ENCODE results near the gene BPIFB1.

The BPIFB1 gene, protein sequence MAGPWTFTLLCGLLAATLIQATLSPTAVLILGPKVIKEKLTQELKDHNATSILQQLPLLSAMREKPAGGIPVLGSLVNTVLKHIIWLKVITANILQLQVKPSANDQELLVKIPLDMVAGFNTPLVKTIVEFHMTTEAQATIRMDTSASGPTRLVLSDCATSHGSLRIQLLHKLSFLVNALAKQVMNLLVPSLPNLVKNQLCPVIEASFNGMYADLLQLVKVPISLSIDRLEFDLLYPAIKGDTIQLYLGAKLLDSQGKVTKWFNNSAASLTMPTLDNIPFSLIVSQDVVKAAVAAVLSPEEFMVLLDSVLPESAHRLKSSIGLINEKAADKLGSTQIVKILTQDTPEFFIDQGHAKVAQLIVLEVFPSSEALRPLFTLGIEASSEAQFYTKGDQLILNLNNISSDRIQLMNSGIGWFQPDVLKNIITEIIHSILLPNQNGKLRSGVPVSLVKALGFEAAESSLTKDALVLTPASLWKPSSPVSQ

DNA sequence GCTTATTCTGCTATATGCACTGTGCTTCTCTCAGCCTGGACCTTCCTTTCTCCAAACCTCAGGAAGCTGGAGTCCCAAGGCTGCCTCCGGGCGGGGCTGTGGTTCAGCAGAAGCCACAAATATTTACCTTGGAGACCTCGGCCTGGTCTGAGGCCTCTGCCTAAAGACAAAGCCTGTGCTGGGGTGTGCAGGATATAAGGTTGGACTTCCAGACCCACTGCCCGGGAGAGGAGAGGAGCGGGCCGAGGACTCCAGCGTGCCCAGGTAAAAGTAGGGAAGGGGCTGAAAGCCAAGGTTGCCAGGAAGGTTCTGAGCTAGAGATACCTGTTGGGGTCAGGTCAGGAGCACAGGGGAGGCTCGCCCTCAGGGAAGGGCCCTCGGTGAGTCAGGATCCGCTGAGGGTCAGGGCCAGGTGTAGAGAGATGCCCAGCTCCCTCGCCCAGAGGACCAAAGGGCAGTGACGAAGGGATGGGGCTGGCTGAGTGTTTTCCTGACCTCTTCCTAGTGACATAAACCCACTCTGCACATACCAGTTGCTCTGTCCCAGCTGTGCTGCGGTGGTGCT lies at the start of gene BPIFB1:
Gene BPIFB1, plus strand, starts transcription at position 224 of the 565 bp plus-strand sequence. CDS start 2,860 bp downstream, outside the sequence.
- in situ Hi-C loops (cut with HindIII; ENCODE audit: low sequenced_read_pairs): loop anchor here (25.0 kb wide), 1 partner anchor 371 kb away; no protein-coding TSS in a partner anchor

DNA sequence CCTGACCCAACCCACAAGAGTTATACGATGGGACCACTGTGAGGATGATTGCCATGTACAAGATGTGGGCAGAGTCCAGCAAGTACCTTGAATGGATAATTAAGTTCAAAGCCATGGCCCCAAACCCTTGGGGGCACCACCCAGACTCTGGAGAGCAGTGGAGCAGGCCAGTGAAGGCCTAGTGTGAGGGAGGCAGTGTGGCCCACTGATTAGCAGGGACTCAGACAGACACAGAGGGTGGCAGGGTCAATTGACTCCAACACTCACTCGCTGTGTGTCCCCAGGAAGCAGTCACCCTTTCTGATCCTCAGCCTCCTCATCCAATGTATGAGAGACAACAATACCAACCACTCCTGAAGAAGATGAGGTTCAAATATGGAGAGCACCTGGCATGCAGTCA lies 49.0 kb upstream of the BPIFB1 start:
- in situ Hi-C loops (cut with HindIII; ENCODE audit: low sequenced_read_pairs): no loop called here

DNA sequence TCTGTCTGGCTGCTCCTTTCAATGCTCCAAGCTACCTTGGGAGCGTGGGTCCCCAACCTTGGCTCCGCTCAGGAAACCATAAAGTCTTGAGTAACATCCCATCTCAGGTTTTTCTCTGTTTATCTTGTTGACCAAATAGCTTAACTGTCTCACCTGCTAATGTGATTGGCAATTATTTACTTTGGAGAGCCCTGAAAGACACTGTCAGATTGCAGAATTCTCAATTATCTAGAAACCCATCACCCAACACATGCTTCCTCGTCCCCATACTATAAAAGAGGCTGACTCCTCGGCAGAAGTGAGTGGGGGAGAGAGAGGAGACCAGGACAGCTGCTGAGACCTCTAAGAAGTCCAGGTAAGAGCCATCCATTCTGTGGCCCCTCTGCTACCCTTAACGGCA lies 47.3 kb upstream of the BPIFB1 start, which contains the start of gene BPIFA1:
Gene BPIFA1, plus strand, starts transcription at position 301 of the 400 bp plus-strand sequence. CDS start 1,716 bp downstream, outside the sequence.
- in situ Hi-C loops (cut with HindIII; ENCODE audit: low sequenced_read_pairs): no loop called here

DNA sequence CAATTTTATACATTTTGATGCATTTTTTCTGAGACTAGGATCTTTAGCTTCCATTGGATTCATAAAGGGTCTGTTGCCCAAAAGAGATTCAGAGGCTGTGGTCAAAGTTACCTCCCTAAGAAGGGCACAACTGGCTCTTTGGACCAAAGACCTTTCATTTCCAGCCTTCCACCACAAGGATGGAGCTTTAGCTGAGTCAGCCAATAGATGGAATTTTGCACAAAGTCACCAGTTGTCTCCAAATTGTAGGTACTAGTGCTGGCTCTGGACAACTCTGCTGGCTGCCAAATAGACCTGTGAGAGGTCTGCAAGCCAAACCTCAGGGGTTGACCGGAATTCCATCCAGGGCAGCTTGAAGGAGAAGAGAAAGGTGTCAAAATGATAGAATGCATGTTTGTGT lies 46.7 kb upstream of the BPIFB1 start:
- in situ Hi-C loops (cut with HindIII; ENCODE audit: low sequenced_read_pairs): no loop called here

DNA sequence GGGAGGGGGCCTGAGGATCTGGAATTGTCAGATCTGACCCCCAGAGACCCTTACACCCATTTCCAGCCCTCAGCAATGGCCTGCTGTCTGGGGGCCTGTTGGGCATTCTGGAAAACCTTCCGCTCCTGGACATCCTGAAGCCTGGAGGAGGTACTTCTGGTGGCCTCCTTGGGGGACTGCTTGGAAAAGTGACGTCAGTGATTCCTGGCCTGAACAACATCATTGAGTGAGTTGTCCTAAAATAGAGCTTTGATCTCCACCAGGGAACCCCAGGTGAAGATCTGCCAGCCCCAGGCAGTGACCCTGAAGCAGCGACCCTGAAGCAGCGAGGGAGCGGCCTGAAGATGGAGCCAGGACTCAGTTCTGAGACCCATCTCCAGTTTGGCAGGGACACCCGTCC lies 45.0 kb upstream of the BPIFB1 start:
- in situ Hi-C loops (cut with HindIII; ENCODE audit: low sequenced_read_pairs): no loop called here

DNA sequence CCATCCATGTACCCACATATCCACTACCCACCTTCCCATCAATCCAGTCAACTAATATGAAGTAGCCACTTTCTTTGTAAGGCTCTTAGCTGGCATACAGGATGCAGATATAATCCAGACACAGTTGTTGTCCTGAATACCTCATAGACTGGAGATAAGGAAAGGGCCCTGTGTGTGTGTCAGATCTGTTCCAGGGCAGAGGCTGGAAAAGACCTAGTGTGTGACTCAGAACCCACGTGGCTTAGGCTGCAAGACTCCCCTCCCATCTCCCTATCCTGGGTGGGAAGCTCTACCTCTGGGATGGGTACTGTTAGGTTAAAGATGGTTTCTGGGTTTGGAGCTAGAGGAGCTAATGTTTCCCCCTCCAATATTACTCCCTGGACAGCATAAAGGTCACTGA lies 43.6 kb upstream of the BPIFB1 start:
- in situ Hi-C loops (cut with HindIII; ENCODE audit: low sequenced_read_pairs): no loop called here

DNA sequence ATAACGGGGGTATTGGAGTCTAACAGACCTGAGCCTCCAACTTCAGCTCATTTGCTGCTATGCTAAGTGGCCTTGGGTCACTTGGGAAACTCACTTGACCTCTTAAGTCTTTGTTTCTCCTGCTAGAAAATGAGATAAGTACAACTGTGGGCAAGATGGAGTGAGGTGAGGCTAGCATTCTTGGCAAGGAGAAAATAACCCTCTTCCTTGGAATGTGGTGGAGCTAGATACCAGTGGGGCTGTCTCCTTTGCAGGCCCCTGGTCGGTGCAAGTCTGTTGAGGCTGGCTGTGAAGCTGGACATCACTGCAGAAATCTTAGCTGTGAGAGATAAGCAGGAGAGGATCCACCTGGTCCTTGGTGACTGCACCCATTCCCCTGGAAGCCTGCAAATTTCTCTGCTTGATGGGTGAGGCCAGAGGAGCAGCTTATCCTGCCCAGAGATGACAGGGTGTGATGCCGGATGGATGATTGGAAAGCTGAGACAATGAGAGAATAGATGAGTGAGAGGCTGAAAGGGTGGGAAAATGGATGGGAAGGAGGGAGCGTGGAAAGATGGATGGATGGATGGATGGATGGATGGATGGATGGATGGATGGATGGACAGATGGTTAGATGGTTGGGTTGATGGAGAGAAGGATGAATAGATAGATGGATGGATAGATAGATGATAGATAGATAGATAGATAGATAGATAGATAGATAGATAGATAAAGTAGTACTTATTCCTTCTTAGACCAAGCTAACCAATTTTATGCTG lies 42.9 kb upstream of the BPIFB1 start:
- in situ Hi-C loops (cut with HindIII; ENCODE audit: low sequenced_read_pairs): no loop called here

DNA sequence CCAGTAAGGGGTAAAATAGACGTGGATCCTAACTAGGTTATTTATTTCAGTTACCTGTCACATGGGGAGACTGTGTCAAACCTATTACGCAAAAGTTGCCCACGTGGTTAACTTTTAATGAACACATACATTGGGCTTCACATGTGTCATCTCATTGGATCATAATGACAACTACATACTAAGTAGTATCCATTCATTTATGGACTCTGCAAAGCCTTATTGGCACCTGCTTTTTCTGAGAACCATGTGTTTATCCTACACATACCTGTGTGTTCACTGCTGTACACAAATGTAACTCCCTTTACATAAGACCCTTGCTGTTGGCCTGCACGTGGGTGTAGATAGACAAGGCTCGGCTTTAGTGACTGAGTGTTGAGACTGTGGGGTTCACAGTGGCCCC lies 42.1 kb upstream of the BPIFB1 start:
- in situ Hi-C loops (cut with HindIII; ENCODE audit: low sequenced_read_pairs): no loop called here

DNA sequence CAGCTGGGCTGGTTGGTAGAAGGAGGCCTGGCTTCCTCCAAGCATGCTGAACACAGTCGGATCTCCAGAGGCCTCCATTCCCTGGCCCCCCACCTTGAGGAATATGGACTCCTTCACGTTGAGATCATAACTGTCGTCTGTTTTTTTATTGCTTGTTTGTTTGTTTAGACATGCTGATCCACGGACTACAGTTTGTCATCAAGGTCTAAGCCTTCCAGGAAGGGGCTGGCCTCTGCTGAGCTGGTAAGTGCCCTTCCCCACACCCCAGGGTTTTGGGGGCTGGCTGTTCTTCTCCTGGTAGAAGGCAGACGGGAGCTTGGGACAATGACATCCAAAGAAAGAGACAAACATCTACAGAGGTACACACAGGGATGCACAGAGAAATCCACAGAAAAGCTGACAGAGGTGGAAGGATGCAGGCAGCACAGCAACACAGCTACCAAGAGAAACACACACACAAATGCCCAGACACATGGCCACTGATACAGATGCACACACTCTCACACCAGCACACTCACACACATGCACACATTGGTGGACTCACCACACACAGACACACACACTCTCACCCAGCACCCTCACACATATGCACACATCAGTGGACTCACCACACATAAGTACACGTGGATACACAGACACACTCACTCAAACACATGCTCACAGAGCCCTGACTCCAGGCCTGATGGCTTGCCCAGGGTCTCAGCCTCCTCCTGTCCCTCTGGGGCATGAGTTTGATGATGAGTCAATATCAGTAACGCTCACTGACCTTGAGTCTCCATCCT lies 40.5 kb upstream of the BPIFB1 start:
- in situ Hi-C loops (cut with HindIII; ENCODE audit: low sequenced_read_pairs): no loop called here

DNA sequence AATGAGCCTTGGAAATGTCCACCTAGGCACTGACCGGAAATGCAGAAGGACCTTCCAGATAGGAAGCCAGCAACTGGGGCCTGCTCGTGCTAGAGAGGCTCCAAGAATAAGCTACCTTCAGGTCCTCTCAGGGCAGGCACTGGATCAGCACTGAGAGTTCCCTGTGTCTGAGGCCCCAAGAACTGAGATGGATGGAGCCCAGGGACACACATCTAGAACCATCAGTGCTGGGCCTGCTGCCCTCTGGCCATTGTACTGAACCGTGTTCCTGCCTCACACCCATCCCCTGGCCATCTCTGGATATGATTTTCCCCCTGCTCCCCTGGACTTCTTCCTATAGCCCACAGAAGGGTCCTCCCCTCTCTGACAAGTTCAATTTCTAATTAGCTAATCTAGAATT lies 36.9 kb upstream of the BPIFB1 start:
- in situ Hi-C loops (cut with HindIII; ENCODE audit: low sequenced_read_pairs): loop anchor here (5.0 kb wide), 1 partner anchor 54 kb away; no protein-coding TSS in a partner anchor

DNA sequence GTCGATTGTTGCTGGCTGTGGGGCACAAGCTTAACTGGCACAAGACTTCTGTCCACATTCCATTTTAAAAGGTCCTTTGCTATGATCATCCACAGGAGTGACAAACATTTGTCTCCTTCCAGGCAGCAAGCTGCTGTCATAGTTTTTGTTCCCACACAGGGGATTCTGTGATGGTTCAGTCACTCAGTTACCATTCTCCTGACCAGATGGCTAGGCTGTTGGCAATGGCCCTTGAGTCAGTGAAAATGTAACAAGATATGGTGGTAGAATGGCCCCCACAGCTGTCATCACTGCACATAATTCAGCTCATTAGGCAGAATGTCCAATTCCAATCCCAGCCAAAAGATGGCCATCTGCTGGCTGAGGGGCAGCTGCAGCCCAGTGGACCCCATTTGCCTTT lies 33.6 kb upstream of the BPIFB1 start:
- in situ Hi-C loops (cut with HindIII; ENCODE audit: low sequenced_read_pairs): loop anchor here (5.0 kb wide), 1 partner anchor 57 kb away; no protein-coding TSS in a partner anchor

DNA sequence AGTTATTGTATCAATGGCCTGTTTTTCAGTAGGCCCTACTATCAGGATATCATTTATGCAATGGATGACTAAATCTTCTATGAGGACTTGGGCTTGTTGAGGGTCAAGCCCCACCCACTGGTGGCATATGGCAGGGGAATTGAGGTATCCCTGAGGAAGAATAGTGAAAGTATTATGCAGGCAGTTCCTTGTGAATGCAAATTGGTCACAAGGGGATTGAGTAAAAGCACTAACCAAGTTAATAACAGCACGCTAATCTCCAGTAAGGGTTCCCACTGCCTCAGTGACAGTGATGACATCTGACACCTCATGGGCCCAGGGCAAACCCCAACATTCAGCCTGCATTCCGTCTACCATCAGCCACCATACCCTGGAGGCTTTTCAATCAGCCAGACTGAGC lies 32.3 kb upstream of the BPIFB1 start:
- in situ Hi-C loops (cut with HindIII; ENCODE audit: low sequenced_read_pairs): no loop called here

DNA sequence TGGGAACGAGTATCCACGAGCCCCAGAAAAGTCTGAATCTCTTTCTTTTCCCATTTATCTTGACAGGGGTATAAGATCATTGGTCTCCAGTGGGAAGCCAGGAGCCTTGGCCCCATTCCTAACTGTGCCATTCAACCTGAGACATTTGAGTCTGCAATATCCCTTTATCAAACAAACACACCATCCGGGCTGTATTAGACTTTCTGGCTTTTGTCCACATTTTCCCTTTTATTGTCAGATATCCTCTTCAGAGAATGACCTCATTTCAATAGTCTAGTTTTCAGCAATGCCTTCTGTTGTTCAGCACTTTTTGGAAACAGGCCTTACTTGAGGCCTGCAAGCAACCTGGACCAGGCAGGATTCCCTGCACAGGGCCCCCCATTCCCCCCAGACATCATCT lies 31.5 kb upstream of the BPIFB1 start:
- in situ Hi-C loops (cut with HindIII; ENCODE audit: low sequenced_read_pairs): no loop called here

DNA sequence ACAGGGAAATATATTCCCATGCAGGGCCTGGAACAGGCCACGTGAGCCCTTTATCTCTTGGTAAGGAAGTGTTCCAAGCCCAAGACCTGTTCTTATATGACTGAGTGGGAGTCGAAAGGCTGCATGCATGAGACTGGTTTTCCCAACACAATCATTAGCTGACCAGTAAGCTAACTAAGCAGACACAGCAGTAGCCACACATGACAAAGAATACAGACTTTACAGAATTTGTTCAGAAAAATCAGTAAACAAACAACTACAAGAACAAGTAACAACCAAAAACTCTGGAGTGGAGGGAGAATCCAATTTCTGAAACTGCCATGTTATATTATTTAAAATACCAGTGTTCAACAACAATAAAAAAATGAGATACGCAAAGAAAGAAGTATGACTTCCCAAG lies 30.6 kb upstream of the BPIFB1 start:
- in situ Hi-C loops (cut with HindIII; ENCODE audit: low sequenced_read_pairs): no loop called here

DNA sequence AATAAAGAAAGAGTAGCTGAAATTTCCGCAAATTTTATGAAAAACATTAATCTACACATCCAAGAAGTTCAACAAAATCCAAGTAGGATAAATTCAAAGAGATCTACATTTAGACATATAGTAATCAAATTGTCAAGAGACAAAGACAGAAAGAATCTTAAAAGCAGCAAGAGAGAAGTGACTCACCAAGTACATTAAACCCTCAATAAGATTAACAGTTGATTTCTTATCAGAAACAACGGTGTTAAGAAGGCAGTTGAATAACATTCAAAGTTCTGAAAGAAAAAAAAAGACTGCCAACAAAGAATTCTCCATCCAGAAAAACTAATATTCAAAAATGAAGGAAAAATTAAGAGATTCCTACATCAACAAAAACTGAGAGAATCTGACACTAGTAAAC lies 28.0 kb upstream of the BPIFB1 start:
- in situ Hi-C loops (cut with HindIII; ENCODE audit: low sequenced_read_pairs): no loop called here

DNA sequence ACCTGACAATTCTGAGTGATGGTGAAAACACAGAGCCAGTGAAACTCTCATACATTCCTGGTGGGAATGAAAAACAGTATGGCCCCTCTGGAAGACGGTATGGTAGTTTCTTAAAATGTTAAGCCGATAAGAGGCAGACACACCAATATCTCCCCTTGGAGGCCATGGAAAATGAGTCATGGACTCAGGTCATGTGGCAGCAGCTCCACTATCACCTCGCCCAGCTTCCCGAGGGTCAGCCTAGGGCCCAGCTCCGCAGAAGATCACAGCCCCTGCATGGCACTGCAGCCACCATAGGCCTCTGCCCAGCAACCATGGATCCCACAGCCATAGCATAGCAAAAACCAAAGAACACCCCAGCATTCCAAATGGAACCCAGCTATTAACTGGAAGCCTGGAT lies 25.8 kb upstream of the BPIFB1 start:
- in situ Hi-C loops (cut with HindIII; ENCODE audit: low sequenced_read_pairs): no loop called here

DNA sequence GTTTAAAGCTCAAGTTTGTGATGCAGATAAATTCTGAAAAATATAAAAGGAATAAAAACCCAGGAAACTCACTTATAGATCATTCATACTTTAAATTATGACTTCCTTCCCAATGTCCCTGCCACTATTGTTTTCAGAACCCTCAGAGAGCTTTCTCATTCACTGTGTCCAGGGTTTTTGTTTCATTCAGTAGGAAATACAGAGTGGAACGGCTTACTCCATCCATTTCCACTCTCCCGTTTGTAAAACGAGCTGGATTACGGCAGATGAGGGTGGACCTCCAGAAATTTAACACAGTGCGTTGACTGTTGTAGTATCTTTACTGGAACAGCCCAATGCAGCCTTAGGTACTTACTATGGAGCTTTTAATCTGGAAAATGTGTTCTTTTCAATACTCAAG lies 23.6 kb upstream of the BPIFB1 start:
- in situ Hi-C loops (cut with HindIII; ENCODE audit: low sequenced_read_pairs): no loop called here

DNA sequence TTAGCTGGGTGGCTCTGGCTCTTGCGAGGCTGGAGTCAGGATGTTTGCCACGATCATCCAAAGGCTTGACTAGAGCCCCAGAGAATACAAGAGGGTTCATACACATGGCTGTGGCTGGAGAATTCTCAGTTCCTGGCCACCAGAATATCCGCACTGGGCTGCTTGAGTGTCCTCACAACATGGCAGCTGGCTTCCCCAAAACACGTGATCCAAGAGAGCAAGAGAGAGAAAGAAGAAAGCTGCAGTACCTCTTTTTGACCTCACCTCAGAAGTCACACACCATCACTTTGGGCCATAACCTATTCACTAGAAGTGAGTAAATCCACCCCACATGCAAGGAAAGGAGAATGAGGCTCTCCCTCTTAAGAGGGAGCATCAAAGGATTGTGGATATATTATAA lies 21.5 kb upstream of the BPIFB1 start:
- in situ Hi-C loops (cut with HindIII; ENCODE audit: low sequenced_read_pairs): no loop called here

DNA sequence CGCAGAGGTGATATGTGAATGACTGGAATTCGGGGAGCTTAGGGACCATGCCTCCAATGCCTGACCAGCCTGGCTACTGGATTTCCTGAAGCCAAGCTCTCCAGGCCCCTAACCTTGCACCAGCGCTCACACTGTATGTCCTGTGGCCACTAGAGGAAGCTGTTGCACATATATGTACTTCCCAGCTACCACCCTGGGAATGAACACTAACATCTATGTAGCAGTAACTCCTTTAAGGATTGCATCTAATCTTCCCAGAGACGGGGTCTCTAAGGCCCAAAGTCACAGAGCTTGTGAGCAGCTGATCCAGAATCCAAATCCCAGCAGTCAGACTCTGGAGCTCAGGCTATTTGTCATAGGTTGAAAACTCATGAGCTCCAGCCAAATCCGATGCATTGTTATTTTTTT lies 20.4 kb upstream of the BPIFB1 start:
- in situ Hi-C loops (cut with HindIII; ENCODE audit: low sequenced_read_pairs): no loop called here

DNA sequence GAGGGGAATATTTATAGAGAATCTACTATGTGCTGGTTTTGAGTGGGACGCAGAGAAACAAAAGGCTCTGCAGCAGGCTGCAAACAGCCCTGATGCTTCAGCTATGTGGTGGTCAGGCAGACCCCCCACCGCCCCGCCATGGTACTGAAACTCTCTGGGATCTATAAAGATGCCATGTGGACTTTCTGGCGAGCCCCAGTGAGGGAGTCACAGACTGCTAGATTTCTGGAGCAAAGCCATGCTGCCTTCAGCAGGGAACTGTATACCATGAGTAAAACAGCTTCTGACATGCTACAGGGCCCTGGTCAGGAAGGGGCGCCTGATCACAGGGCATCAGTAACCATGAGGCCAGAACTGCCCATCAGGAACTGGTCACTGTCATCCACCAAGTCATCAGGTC lies 19.2 kb upstream of the BPIFB1 start:
- in situ Hi-C loops (cut with HindIII; ENCODE audit: low sequenced_read_pairs): no loop called here

DNA sequence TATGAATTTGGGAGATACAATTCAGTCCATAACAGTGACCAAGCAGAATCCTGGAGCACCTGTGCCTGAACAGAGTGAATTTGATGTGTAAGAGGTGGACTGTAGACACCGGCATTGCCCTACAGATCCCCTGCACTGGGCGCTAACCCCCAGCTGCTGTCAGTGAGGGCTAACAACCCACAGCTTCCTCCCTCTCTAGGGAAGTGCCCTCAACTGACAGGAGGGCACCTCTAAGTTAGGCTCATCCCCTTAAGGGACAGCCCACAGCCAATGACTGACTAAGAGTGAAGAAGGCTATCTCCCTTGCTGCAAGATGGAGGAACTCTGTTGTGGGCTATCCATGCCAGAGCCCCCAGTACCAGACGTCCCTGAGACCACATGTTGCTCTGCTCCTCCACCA lies 15.3 kb upstream of the BPIFB1 start:
- in situ Hi-C loops (cut with HindIII; ENCODE audit: low sequenced_read_pairs): no loop called here
